ENCODE data around the gene IFT172. TPM values are rescaled to one million over a fixed set of nuclear protein-coding genes. Genes with fewer than 3 reads are reported as not detected.

IFT172 gene
- total RNA-seq, 2 donors from 2014 or later: 11.1 to 17.4 TPM

- no peak for ATAC-seq
- peaks cover 33 to 43% of the 10 kb centered on the region in 2 donors for H3K27me3 Mint-ChIP-seq
- DNase-seq (ENCODE audit: low spot score): no peak
- no peak overlapping the region for H3K27ac Mint-ChIP-seq
- H3K4me3 Mint-ChIP-seq: no peak overlapping the region
- H3K9me3 Mint-ChIP-seq: no peaks in the 10 kb centered on the region
- H3K4me1 Mint-ChIP-seq (ENCODE audit: low read depth in 2 of 2): peaks cover 9 to 10% of the 10 kb centered on the region in 2 donors
- peaks cover 6% of the 10 kb centered on the region for H3K36me3 Mint-ChIP-seq
Measured at GRCh38 chr2:27498975-27499374, 9.4 kb upstream of the IFT172 start.

GRCh38 chr2:27497288-27497627, 7.7 kb upstream of the IFT172 start:
- no peak for DNase-seq (ENCODE audit: low spot score)
- peaks cover 6% of the 10 kb centered on the region for H3K36me3 Mint-ChIP-seq
- peaks cover 46 to 54% of the 10 kb centered on the region in 2 donors for H3K27me3 Mint-ChIP-seq
- ATAC-seq: no peak
- no peaks in the 10 kb centered on the region for H3K9me3 Mint-ChIP-seq
- H3K27ac Mint-ChIP-seq: no peak overlapping the region
- H3K4me3 Mint-ChIP-seq: no peak overlapping the region
- peaks cover 10 to 16% of the 10 kb centered on the region in 2 donors for H3K4me1 Mint-ChIP-seq (ENCODE audit: low read depth in 2 of 2)

GRCh38 chr2:27496357-27497287, 7.1 kb upstream of the IFT172 start, which contains the start of gene GCKR:
Gene GCKR, plus strand, starts transcription at chr2:27496839. Its CDS starts 66 bp downstream, at chr2:27496905.
- Mint-ChIP-seq H3K4me3 (peak within 1 kb of the TSS; percentile 71), H3K9me3 (no peaks in the 10 kb centered on the region), H3K36me3 (peaks cover 6% of the 10 kb centered on the region), H3K27ac (no peak within 1 kb of the TSS), H3K27me3 (peaks cover 46 to 54% of the 10 kb centered on the region in 2 donors), H3K4me1 (ENCODE audit: low read depth in 2 of 2) (peaks cover 10 to 16% of the 10 kb centered on the region in 2 donors)
- no peak for DNase-seq (ENCODE audit: low spot score)
- peak in 1 of 2 donors; percentile 2 for ATAC-seq

GRCh38 chr2:27495840-27496356, 6.4 kb upstream of the IFT172 start:
- H3K4me3 Mint-ChIP-seq: peak overlapping the region; percentile 71
- peaks cover 6% of the 10 kb centered on the region for H3K36me3 Mint-ChIP-seq
- H3K9me3 Mint-ChIP-seq: no peaks in the 10 kb centered on the region
- H3K27me3 Mint-ChIP-seq: peaks cover 46 to 54% of the 10 kb centered on the region in 2 donors
- peak in 1 of 2 donors; percentile 52 for ATAC-seq
- DNase-seq (ENCODE audit: low spot score): no peak
- no peak overlapping the region for H3K27ac Mint-ChIP-seq
- H3K4me1 Mint-ChIP-seq (ENCODE audit: low read depth in 2 of 2): peaks cover 10 to 16% of the 10 kb centered on the region in 2 donors

GRCh38 chr2:27494944-27495554, 5.5 kb upstream of the IFT172 start, which contains the start of gene FNDC4:
Gene FNDC4, minus strand, starts transcription at chr2:27495200. Its CDS starts 521 bp downstream, at chr2:27494679.
- no peak within 1 kb of the TSS for H3K27ac Mint-ChIP-seq
- H3K4me1 Mint-ChIP-seq (ENCODE audit: low read depth in 2 of 2): peaks cover 15 to 20% of the 10 kb centered on the region in 2 donors
- peaks cover 6% of the 10 kb centered on the region for H3K36me3 Mint-ChIP-seq
- peak within 1 kb of the TSS; percentile 71 for H3K4me3 Mint-ChIP-seq
- H3K27me3 Mint-ChIP-seq: peaks cover 46 to 54% of the 10 kb centered on the region in 2 donors
- no peak for DNase-seq (ENCODE audit: low spot score)
- ATAC-seq: peak; percentile 59 to 66
- no peaks in the 10 kb centered on the region for H3K9me3 Mint-ChIP-seq

- H3K4me1 Mint-ChIP-seq (ENCODE audit: low read depth in 2 of 2): peaks cover 21 to 26% of the 10 kb centered on the region in 2 donors
- H3K4me3 Mint-ChIP-seq: peak overlapping the region; percentile 17
- ATAC-seq (peak in 1 of 2 donors; percentile 7), DNase-seq (ENCODE audit: low spot score) (no peak)
- no peak overlapping the region for H3K27ac Mint-ChIP-seq
- H3K36me3 Mint-ChIP-seq: peaks cover 6% of the 10 kb centered on the region
- H3K27me3 Mint-ChIP-seq: peaks cover 45 to 52% of the 10 kb centered on the region in 2 donors
- H3K9me3 Mint-ChIP-seq: no peaks in the 10 kb centered on the region
Measured at GRCh38 chr2:27494284-27494943, 4.9 kb upstream of the IFT172 start.

- Mint-ChIP-seq H3K27ac (no peak overlapping the region), H3K36me3 (peaks cover 6% of the 10 kb centered on the region), H3K4me3 (peak overlapping the region; percentile 17), H3K4me1 (ENCODE audit: low read depth in 2 of 2) (peaks cover 25 to 27% of the 10 kb centered on the region in 2 donors), H3K27me3 (peaks cover 41 to 47% of the 10 kb centered on the region in 2 donors), H3K9me3 (no peaks in the 10 kb centered on the region)
- DNase-seq (ENCODE audit: low spot score): no peak
- no peak for ATAC-seq
Measured at GRCh38 chr2:27493948-27494283, 4.4 kb upstream of the IFT172 start.

- H3K4me1 Mint-ChIP-seq (ENCODE audit: low read depth in 2 of 2): peaks cover 27 to 31% of the 10 kb centered on the region in 2 donors
- H3K36me3 Mint-ChIP-seq: peaks cover 6% of the 10 kb centered on the region
- peaks cover 34 to 36% of the 10 kb centered on the region in 2 donors for H3K27me3 Mint-ChIP-seq
- ATAC-seq (no peak), DNase-seq (ENCODE audit: low spot score) (no peak)
- no peaks in the 10 kb centered on the region for H3K9me3 Mint-ChIP-seq
- H3K4me3 Mint-ChIP-seq: no peak overlapping the region
- no peak overlapping the region for H3K27ac Mint-ChIP-seq
Measured at GRCh38 chr2:27492557-27492956, 3.0 kb upstream of the IFT172 start.

- H3K36me3 Mint-ChIP-seq: no peaks in the 10 kb centered on the region
- no peak for ATAC-seq
- H3K27ac Mint-ChIP-seq: peak overlapping the region; percentile 73 to 86
- no peaks in the 10 kb centered on the region for H3K9me3 Mint-ChIP-seq
- no peak for DNase-seq (ENCODE audit: low spot score)
- peaks cover 19 to 20% of the 10 kb centered on the region in 2 donors for H3K4me1 Mint-ChIP-seq (ENCODE audit: low read depth in 2 of 2)
- peak overlapping the region; percentile 96 for H3K4me3 Mint-ChIP-seq
- H3K27me3 Mint-ChIP-seq: peaks cover 11 to 14% of the 10 kb centered on the region in 2 donors
Measured at GRCh38 chr2:27489118-27489497, 435 bp downstream of the IFT172 start.

- Mint-ChIP-seq H3K9me3 (no peaks in the 10 kb centered on the region), H3K27me3 (no peaks in the 10 kb centered on the region), H3K4me1 (ENCODE audit: low read depth in 2 of 2) (peaks cover 11 to 20% of the 10 kb centered on the region in 2 donors), H3K27ac (no peak overlapping the region), H3K4me3 (no peak overlapping the region), H3K36me3 (no peaks in the 10 kb centered on the region)
- DNase-seq (ENCODE audit: low spot score): no peak
- ATAC-seq: no peak
Measured at GRCh38 chr2:27485496-27485895, 4.0 kb downstream of the IFT172 start.

- no peak overlapping the region for H3K27ac Mint-ChIP-seq
- ATAC-seq: no peak
- H3K4me1 Mint-ChIP-seq (ENCODE audit: low read depth in 2 of 2): no peaks in the 10 kb centered on the region
- H3K27me3 Mint-ChIP-seq: no peaks in the 10 kb centered on the region
- no peak for DNase-seq (ENCODE audit: low spot score)
- H3K36me3 Mint-ChIP-seq: peaks cover 5% of the 10 kb centered on the region
- H3K9me3 Mint-ChIP-seq: no peaks in the 10 kb centered on the region
- no peak overlapping the region for H3K4me3 Mint-ChIP-seq
Measured at GRCh38 chr2:27471961-27472360, 17.6 kb downstream of the IFT172 start.

GRCh38 chr2:27464443-27464842, 25.1 kb downstream of the IFT172 start:
- ATAC-seq (no peak), DNase-seq (ENCODE audit: low spot score) (no peak)
- H3K4me1 Mint-ChIP-seq (ENCODE audit: low read depth in 2 of 2): no peaks in the 10 kb centered on the region
- H3K27ac Mint-ChIP-seq: no peak overlapping the region
- no peak overlapping the region for H3K4me3 Mint-ChIP-seq
- H3K27me3 Mint-ChIP-seq: no peaks in the 10 kb centered on the region
- no peaks in the 10 kb centered on the region for H3K36me3 Mint-ChIP-seq
- H3K9me3 Mint-ChIP-seq: no peaks in the 10 kb centered on the region

- DNase-seq (ENCODE audit: low spot score): no peak
- Mint-ChIP-seq H3K9me3 (no peaks in the 10 kb centered on the region), H3K27ac (no peak overlapping the region), H3K27me3 (no peaks in the 10 kb centered on the region), H3K4me3 (no peak overlapping the region), H3K4me1 (ENCODE audit: low read depth in 2 of 2) (no peaks in the 10 kb centered on the region), H3K36me3 (no peaks in the 10 kb centered on the region)
- no peak for ATAC-seq
Measured at GRCh38 chr2:27461118-27461517, 28.4 kb downstream of the IFT172 start.

Measured in natural killer cell treated with Interleukin-12 subunit alpha and Interleukin-12 subunit beta and Interleukin-15 and Interleukin-18, amount 100 ng/mL, for 72 hours (primary cell).